SK-N-SH (cell line): ENCODE data around the gene DHRS4L2. TPM values are rescaled to one million over a fixed set of nuclear protein-coding genes. Genes with fewer than 3 reads are reported as not detected.

ENCODE experiments used
- CTCF ChIA-PET: fragments of 300-600, 350-600 bp; formaldehyde crosslinking; extraction: SDS; loops from one replicate; lab custom pipeline; 2021; lab: Yijun Ruan, JAX
- POLR2A ChIA-PET: fragments of 350-600 bp; sonication (Branson Sonifier 250); formaldehyde crosslinking; extraction: SDS; loops from one replicate; lab custom pipeline; 2020; ENCODE audit warnings: antibody characterized with exemption, inconsistent platforms; lab: Yijun Ruan, JAX
- DNase-seq: peaks from one replicate; pipeline ENCODE4 v3.0.0; 2012
- H2AFZ ChIP-seq: fragments of 200-600 bp; sonication (generic); 2 replicates; pipeline ENCODE4 v1.8.1; 2016; ENCODE audit warnings: antibody characterized with exemption, mild to moderate bottlenecking, low read depth
- H3F3A ChIP-seq: fragments of 200-600 bp; sonication (generic); replicated peaks from 2 replicates; pipeline ENCODE3; 2016; ENCODE audit warnings: antibody characterized with exemption, mild to moderate bottlenecking; ENCODE audit not compliant: insufficient read depth
- H3K27ac ChIP-seq, 2 experiments: fragments of 200-500 bp in 1 of 2; fragments of 200-600 bp in 1 of 2; sonication (Bioruptor generic) in 1 of 2; sonication (generic), shearing (Covaris generic) in 1 of 2; 2 replicates each; pipeline versions ENCODE4 v1.5.1 to v1.6.1; 2014 to 2016; ENCODE audit warnings: low read depth in 2 of 2, inconsistent platforms in 1 of 2, low read length in 1 of 2, mild to moderate bottlenecking in 1 of 2, mixed read lengths in 1 of 2
- H3K27me3 ChIP-seq: fragments of 200-600 bp; sonication (generic), shearing (Covaris generic); 2 replicates; pipeline ENCODE4 v1.6.1; 2016; ENCODE audit warnings: mixed run types; ENCODE audit not compliant: insufficient read depth
- H3K36me3 ChIP-seq, 2 experiments: fragments of 200-500 bp in 1 of 2; fragments of 200-600 bp in 1 of 2; sonication (Bioruptor generic) in 1 of 2; sonication (generic) in 1 of 2; replicated peaks in 1 of 2; 2 replicates each; pipeline versions ENCODE3 to v1.5.1; 2014 to 2016; ENCODE audit warnings: low read length in 1 of 2, mild to moderate bottlenecking in 1 of 2; ENCODE audit not compliant: insufficient read depth in 2 of 2, control insufficient read depth in 1 of 2
- H3K4me1 ChIP-seq, 2 experiments: fragments of 200-500 bp in 1 of 2; fragments of 200-600 bp in 1 of 2; sonication (Bioruptor generic) in 1 of 2; sonication (generic), shearing (Covaris generic) in 1 of 2; 2 replicates each; pipeline versions ENCODE4 v1.5.1 to v1.6.1; 2014 to 2016; ENCODE audit warnings: low read depth in 1 of 2, low read length in 1 of 2, mixed run types in 1 of 2; ENCODE audit not compliant: insufficient read depth in 2 of 2, control insufficient read depth in 1 of 2
- H3K4me2 ChIP-seq: fragments of 200-600 bp; sonication (generic), shearing (Covaris generic); 2 replicates; pipeline ENCODE4 v1.6.1; 2017; ENCODE audit warnings: mixed run types
- H3K4me3 ChIP-seq, 2 experiments: fragments of 200-500 bp in 1 of 2; fragments of 200-600 bp in 1 of 2; sonication (Bioruptor generic) in 1 of 2; sonication (generic), shearing (Covaris generic) in 1 of 2; 2 replicates each; pipeline versions ENCODE4 v1.5.1 to v1.8.1; 2014 to 2016; ENCODE audit warnings: low read depth in 2 of 2, inconsistent platforms in 1 of 2, low read length in 1 of 2, mild to moderate bottlenecking in 1 of 2, mixed read lengths in 1 of 2, moderate library complexity in 1 of 2
- H3K79me2 ChIP-seq: fragments of 200-600 bp; sonication (generic); 2 replicates; pipeline ENCODE4 v1.8.1; 2017; ENCODE audit warnings: mild to moderate bottlenecking; ENCODE audit not compliant: insufficient read depth
- H3K9ac ChIP-seq: fragments of 200-600 bp; sonication (generic); 2 replicates; pipeline ENCODE4 v1.6.1; 2017; ENCODE audit warnings: mixed run types
- H3K9me2 ChIP-seq: fragments of 200-600 bp; sonication (generic); 2 replicates; pipeline ENCODE4 v1.6.1; 2017; ENCODE audit warnings: mixed run types
- H3K9me3 ChIP-seq: fragments of 200-600 bp; sonication (generic); 2 replicates; pipeline ENCODE4 v1.6.1; 2017; ENCODE audit warnings: mixed run types, mild to moderate bottlenecking, moderate library complexity
- H4K20me1 ChIP-seq: fragments of 200-600 bp; sonication (generic); 2 replicates; pipeline ENCODE4 v1.6.1; 2017; ENCODE audit warnings: mild to moderate bottlenecking, mixed run types; ENCODE audit not compliant: insufficient read depth
- EP300 ChIP-seq, 2 experiments: IDR thresholded peaks; 2 replicates each; pipeline versions ENCODE4 v1.4.0 to v1.6.1; 2012; ENCODE audit warnings: borderline replicate concordance in 1 of 2, low read depth in 1 of 2, low read length in 1 of 2
- EZH2phosphoT487 ChIP-seq: fragments of 200-600 bp; sonication (generic); IDR thresholded peaks from 2 replicates; pipeline ENCODE4 v1.6.1; 2017; ENCODE audit warnings: low read depth, mixed run types, mild to moderate bottlenecking, antibody characterized with exemption, moderate library complexity, borderline replicate concordance
- FOSL2 ChIP-seq: IDR thresholded peaks from 2 replicates; pipeline ENCODE4 v1.4.0; 2012; ENCODE audit warnings: low read depth, mild to moderate bottlenecking, moderate library complexity, borderline replicate concordance
- FOXJ3 ChIP-seq: sonication (generic); formaldehyde crosslinking; IDR thresholded peaks from 2 replicates; pipeline ENCODE4 v1.5.1; 2020; ENCODE audit warnings: mild to moderate bottlenecking, missing genetic modification reagents
- FOXM1 ChIP-seq: IDR thresholded peaks from 2 replicates; pipeline ENCODE4 v1.4.0; 2012; ENCODE audit warnings: low read depth, mild to moderate bottlenecking
- GATA2 ChIP-seq: sonication (generic); formaldehyde crosslinking; IDR thresholded peaks from 2 replicates; pipeline ENCODE4 v1.5.0; 2020; ENCODE audit warnings: mild to moderate bottlenecking, missing genetic modification reagents
- JUND ChIP-seq: IDR thresholded peaks from 2 replicates; pipeline ENCODE4 v1.4.0; 2012
- MEF2A ChIP-seq: IDR thresholded peaks from 2 replicates; pipeline ENCODE4 v1.4.0; 2012; ENCODE audit warnings: low read depth, borderline replicate concordance
- MXI1 ChIP-seq: IDR thresholded peaks from 2 replicates; pipeline ENCODE4 v1.6.1; 2012; ENCODE audit warnings: mild to moderate bottlenecking, low read depth, low read length, improper control_type of control experiment
- RCOR1 ChIP-seq: fragments of 150-350 bp; IDR thresholded peaks from 2 replicates; pipeline ENCODE4 v1.6.1; 2017; ENCODE audit warnings: antibody characterized with exemption, low read length
- RFX5 ChIP-seq: IDR thresholded peaks from 2 replicates; pipeline ENCODE4 v1.6.1; 2012; ENCODE audit warnings: mild to moderate bottlenecking, improper control_type of control experiment, low read length
- SIN3A ChIP-seq: IDR thresholded peaks from 2 replicates; pipeline ENCODE4 v1.6.1; 2012; ENCODE audit warnings: low read depth, mild to moderate bottlenecking, low read length, moderate library complexity, borderline replicate concordance
- SMC3 ChIP-seq: IDR thresholded peaks from 2 replicates; pipeline ENCODE4 v1.6.1; 2012; ENCODE audit warnings: low read depth, low read length, improper control_type of control experiment
- TCF12 ChIP-seq: IDR thresholded peaks from 2 replicates; pipeline ENCODE4 v1.4.0; 2012
- TEAD4 ChIP-seq: IDR thresholded peaks from 2 replicates; pipeline ENCODE4 v1.4.0; 2012; ENCODE audit warnings: mild to moderate bottlenecking, borderline replicate concordance; ENCODE audit not compliant: insufficient read depth
- YY1 ChIP-seq: IDR thresholded peaks from 2 replicates; pipeline ENCODE4 v1.4.0; 2012; ENCODE audit warnings: low read depth, mild to moderate bottlenecking
- WGBS: methylation state at CpG from one replicate; pipeline ENCODE4 v1.1.6; 2017; ENCODE audit warnings: low lambda C conversion rate; 5-methylcytosine and 5-hydroxymethylcytosine counted together
- polyA plus RNA-seq, 3 experiments: library from polyadenylated mRNA; depleted of rRNA; stranded (reverse); fragments of >200 nt; gene quantifications; 2 replicates each; pipeline ENCODE4 v1.2.3, GENCODE V29; 2012
- TF ChIP-seq, protein P1 (sequence below): IDR thresholded peaks from 2 replicates; pipeline ENCODE4; 2012

DHRS4L2 gene
- polyA plus RNA-seq, 1 of the 3 experiments (the other 2 are of a cell fraction) = 14.6 TPM

DNA sequence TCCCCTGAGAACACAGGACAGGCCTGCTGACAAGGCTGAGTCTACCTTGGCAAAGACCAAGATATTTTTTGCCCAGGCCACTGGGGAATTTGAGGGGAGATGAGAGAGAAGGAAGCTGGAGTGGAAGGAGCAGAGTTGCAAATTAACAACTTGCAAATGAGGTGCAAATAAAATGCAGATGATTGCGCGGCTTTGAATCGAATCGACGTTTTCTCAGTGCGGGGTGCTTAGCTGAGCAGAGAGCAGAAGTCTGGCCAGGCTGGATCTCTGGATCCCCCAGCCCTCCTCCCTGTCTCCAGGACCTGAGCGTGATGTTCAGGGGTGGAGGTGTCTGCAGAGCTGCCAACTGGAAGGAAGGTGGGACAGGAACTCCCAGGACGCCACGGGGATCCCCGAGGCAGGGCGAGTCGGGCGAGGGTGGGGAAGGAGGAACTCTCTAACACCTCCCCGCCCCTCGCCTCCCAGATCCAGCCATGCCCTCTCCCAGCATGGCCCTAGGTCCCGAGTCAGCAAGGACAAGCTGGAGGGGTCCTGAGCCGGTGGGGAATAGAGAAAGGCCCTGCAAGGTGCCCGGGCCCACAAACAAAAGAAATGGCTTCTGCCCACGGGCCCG is 62.6 kb downstream of the DHRS4L2 start:
- Histone ChIP-seq H3K36me3 (no peaks in the 10 kb centered on the region), H4K20me1 (no peaks in the 10 kb centered on the region), H3K4me2 (peak overlapping the region; percentile 88), H2AFZ (peak overlapping the region; percentile 96; the same call in 1 of the 2 replicates), H3K27ac (peak overlapping the region in 1 of 2 experiments; percentile 81; a peak in 2 of 4 replicates), H3K9ac (peak overlapping the region; percentile 53; the same call in 1 of the 2 replicates), H3K4me3 (peak overlapping the region; percentile 72 to 80), H3F3A (no peaks in the 10 kb centered on the region), H3K9me3 (no peaks in the 10 kb centered on the region), H3K27me3 (no peaks in the 10 kb centered on the region; the same call in 1 of the 2 replicates), H3K9me2 (no peaks in the 10 kb centered on the region), H3K79me2 (no peaks in the 10 kb centered on the region), H3K4me1 (peaks cover 0 to 18% of the 10 kb centered on the region in 2 experiments; a peak in 1 of 4 replicates)
- ChIA-PET POLR2A (interaction anchor here (0.5 to 3.1 kb wide), 11 partner anchors 22 to 549 kb away, joined by 3 to 22 read pairs (median 6); partner anchors contain the start of genes DCAF11, EMC9, NRL and PCK2), CTCF (interaction anchor here (0.7 to 42.8 kb wide), 6 partner anchors 29 to 462 kb away, joined by 3 to 1159 read pairs (median 5); partner anchors contain the start of genes IRF9 and PCK2)
- TF ChIP-seq RCOR1 (no peak), FOXM1 (no peak), TEAD4 (no peak), EZH2phosphoT487 (no peak), YY1 (no peak), JUND (no peak), FOXJ3 (CRISPR knock-in tag) (no peak), SMC3 (no peak), GATA2 (CRISPR knock-in tag) (no peak), TCF12 (no peak), MEF2A (no peak), MXI1 (no peak), FOSL2 (no peak), EP300 (IDR thresholded peaks at IDR 0.05; ENCODE audit: borderline replicate concordance in 1 of 2, low read depth in 1 of 2, low read length in 1 of 2) (no peak), SIN3A (no peak), RFX5 (no peak)
- TF ChIP-seq, protein P1, sequence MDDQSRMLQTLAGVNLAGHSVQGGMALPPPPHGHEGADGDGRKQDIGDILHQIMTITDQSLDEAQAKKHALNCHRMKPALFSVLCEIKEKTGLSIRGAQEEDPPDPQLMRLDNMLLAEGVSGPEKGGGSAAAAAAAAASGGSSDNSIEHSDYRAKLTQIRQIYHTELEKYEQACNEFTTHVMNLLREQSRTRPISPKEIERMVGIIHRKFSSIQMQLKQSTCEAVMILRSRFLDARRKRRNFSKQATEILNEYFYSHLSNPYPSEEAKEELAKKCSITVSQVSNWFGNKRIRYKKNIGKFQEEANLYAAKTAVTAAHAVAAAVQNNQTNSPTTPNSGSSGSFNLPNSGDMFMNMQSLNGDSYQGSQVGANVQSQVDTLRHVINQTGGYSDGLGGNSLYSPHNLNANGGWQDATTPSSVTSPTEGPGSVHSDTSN = no peak
- DNase-seq = no peak
- 54% methylated on average over 13 of the region's 20 CpGs for WGBS
